ENCODE results near the gene CDKN1C.

DNA sequence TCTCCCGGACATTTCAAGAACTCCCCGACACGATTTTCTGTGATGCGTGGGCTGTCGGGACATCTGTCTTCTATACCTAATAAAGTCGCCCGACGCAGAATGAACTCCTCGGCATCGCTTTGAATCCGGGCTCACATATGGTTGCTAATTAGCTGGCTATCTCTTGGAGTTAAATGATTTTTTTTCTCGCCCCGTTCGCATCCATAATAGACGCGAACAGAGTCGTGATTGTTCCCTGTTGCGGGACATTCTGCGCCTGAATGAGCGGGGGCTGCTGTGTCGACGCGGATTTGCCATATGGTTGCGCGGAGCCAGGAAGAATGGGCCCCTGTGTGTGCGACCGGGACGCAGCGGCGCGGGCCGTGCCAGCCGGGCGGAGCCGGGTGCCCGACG lies 16.4 kb downstream of the CDKN1C start:
- no peak for TF ChIP-seq CTCF (IDR thresholded peaks at IDR 0.05; ENCODE audit: insufficient read depth, low read length, poor library complexity, severe bottlenecking)
- no peak for TF ChIP-seq EZH2phosphoT487 (conservative IDR thresholded peaks at IDR 0.05; ENCODE audit: low read length)
